ENCODE data around the gene TTC27.

TTC27 gene

GRCh38 chr2:32627814-32628579, at the start of gene TTC27:
TTC27 (plus strand) TSS chr2:32628050; CDS start chr2:32628293, 243 bp downstream.
- H3K4me1 ChIP-seq (ENCODE audit: low read length) = peaks cover 15% of the 10 kb centered on the region
- H3K27ac ChIP-seq (ENCODE audit: low read length) = no peak within 1 kb of the TSS
- no peaks in the 10 kb centered on the region for H3K9me3 ChIP-seq (ENCODE audit: insufficient read depth, low read length)
- H3K36me3 ChIP-seq (replicated peaks; ENCODE audit: low read depth, low read length) = peaks cover 10% of the 10 kb centered on the region
- H3K4me2 ChIP-seq (ENCODE audit: low read length) = peak within 1 kb of the TSS; percentile 81
- H3K9ac ChIP-seq (ENCODE audit: low read length) = peak within 1 kb of the TSS; percentile 63
- H3K4me3 ChIP-seq (ENCODE audit: low read length) = peak within 1 kb of the TSS; percentile 79
- peak within 1 kb of the TSS; percentile 76 for H2AFZ ChIP-seq (ENCODE audit: low read depth, low read length)
- no peak for TF ChIP-seq CTCF (IDR thresholded peaks at IDR 0.05; ENCODE audit: low read depth, low read length)
- TF ChIP-seq EZH2phosphoT487 (IDR thresholded peaks at IDR 0.05; ENCODE audit: low read depth) = no peak
- H3K27me3 ChIP-seq (ENCODE audit: low read depth, low read length) = no peaks in the 10 kb centered on the region
- H3K79me2 ChIP-seq (ENCODE audit: low read length) = peaks cover 17% of the 10 kb centered on the region
- no peaks in the 10 kb centered on the region for H4K20me1 ChIP-seq (ENCODE audit: insufficient read depth, low read length)

GRCh38 chr2:32591669-32592463, 36.0 kb upstream of the TTC27 start:
- H3K9ac ChIP-seq (ENCODE audit: low read length) = no peak overlapping the region
- H3K4me2 ChIP-seq (ENCODE audit: low read length) = no peak overlapping the region
- H3K4me1 ChIP-seq (ENCODE audit: low read length) = peaks cover 6% of the 10 kb centered on the region; the same call in 1 of the 2 replicates
- H3K79me2 ChIP-seq (ENCODE audit: low read length) = no peaks in the 10 kb centered on the region
- H2AFZ ChIP-seq (ENCODE audit: low read depth, low read length) = no peak overlapping the region
- no peak overlapping the region for H3K4me3 ChIP-seq (ENCODE audit: low read length)
- no peak overlapping the region for H3K27ac ChIP-seq (ENCODE audit: low read length)
- peaks cover 6% of the 10 kb centered on the region for H3K36me3 ChIP-seq (replicated peaks; ENCODE audit: low read depth, low read length)
- H4K20me1 ChIP-seq (ENCODE audit: insufficient read depth, low read length) = no peaks in the 10 kb centered on the region
- H3K27me3 ChIP-seq (ENCODE audit: low read depth, low read length) = no peaks in the 10 kb centered on the region
- TF ChIP-seq EZH2phosphoT487 (IDR thresholded peaks at IDR 0.05; ENCODE audit: low read depth) (no peak), CTCF (IDR thresholded peaks at IDR 0.05; ENCODE audit: low read depth, low read length) (no peak)
- H3K9me3 ChIP-seq (ENCODE audit: insufficient read depth, low read length) = no peaks in the 10 kb centered on the region

- H3K27ac ChIP-seq (ENCODE audit: low read length) = no peak overlapping the region
- no peak overlapping the region for H3K4me3 ChIP-seq (ENCODE audit: low read length)
- H3K27me3 ChIP-seq (ENCODE audit: low read depth, low read length) = no peaks in the 10 kb centered on the region
- no peak for TF ChIP-seq CTCF (IDR thresholded peaks at IDR 0.05; ENCODE audit: low read depth, low read length)
- TF ChIP-seq EZH2phosphoT487 (IDR thresholded peaks at IDR 0.05; ENCODE audit: low read depth) = no peak
- no peak overlapping the region for H2AFZ ChIP-seq (ENCODE audit: low read depth, low read length)
- peaks cover 6% of the 10 kb centered on the region; the same call in 1 of the 2 replicates for H3K4me1 ChIP-seq (ENCODE audit: low read length)
- no peak overlapping the region for H3K4me2 ChIP-seq (ENCODE audit: low read length)
- H3K9me3 ChIP-seq (ENCODE audit: insufficient read depth, low read length) = no peaks in the 10 kb centered on the region
- no peak overlapping the region for H3K9ac ChIP-seq (ENCODE audit: low read length)
- H4K20me1 ChIP-seq (ENCODE audit: insufficient read depth, low read length) = no peaks in the 10 kb centered on the region
- peaks cover 13% of the 10 kb centered on the region for H3K36me3 ChIP-seq (replicated peaks; ENCODE audit: low read depth, low read length)
- H3K79me2 ChIP-seq (ENCODE audit: low read length) = no peaks in the 10 kb centered on the region
These were observed 33.3 kb upstream of the TTC27 start for GRCh38 chr2:32594573-32594972.

GRCh38 chr2:32611366-32611765, 16.5 kb upstream of the TTC27 start:
- Histone ChIP-seq H3K27ac (ENCODE audit: low read length) (no peak overlapping the region), H4K20me1 (ENCODE audit: insufficient read depth, low read length) (no peaks in the 10 kb centered on the region), H3K4me2 (ENCODE audit: low read length) (no peak overlapping the region), H3K9ac (ENCODE audit: low read length) (no peak overlapping the region), H3K79me2 (ENCODE audit: low read length) (no peaks in the 10 kb centered on the region), H3K27me3 (ENCODE audit: low read depth, low read length) (no peaks in the 10 kb centered on the region), H3K4me3 (ENCODE audit: low read length) (no peak overlapping the region), H3K4me1 (ENCODE audit: low read length) (no peaks in the 10 kb centered on the region), H3K36me3 (replicated peaks; ENCODE audit: low read depth, low read length) (peaks cover 27% of the 10 kb centered on the region), H2AFZ (ENCODE audit: low read depth, low read length) (no peak overlapping the region), H3K9me3 (ENCODE audit: insufficient read depth, low read length) (no peaks in the 10 kb centered on the region)
- TF ChIP-seq CTCF (IDR thresholded peaks at IDR 0.05; ENCODE audit: low read depth, low read length) (no peak), EZH2phosphoT487 (IDR thresholded peaks at IDR 0.05; ENCODE audit: low read depth) (no peak)
